OCI-LY1 (cell line): ENCODE results near the gene LCE1E.

Experiments
- H2AFZ ChIP-seq: fragments of 200-600 bp; sonication (generic), shearing (Covaris generic); 2 replicates; pipeline ENCODE4 v1.6.0; 2014; ENCODE audit warnings: antibody characterized with exemption, mild to moderate bottlenecking, low read length
- H3F3A ChIP-seq: fragments of 200-600 bp; sonication (generic), shearing (Covaris generic); 2 replicates; pipeline ENCODE4 v1.6.0; 2014; ENCODE audit warnings: mild to moderate bottlenecking, antibody characterized with exemption, low read length, moderate library complexity; ENCODE audit not compliant: insufficient read depth
- H3K27ac ChIP-seq: fragments of 200-600 bp; sonication (generic); 2 replicates; pipeline ENCODE4 v1.5.1; 2014; ENCODE audit warnings: low read length, mixed run types, mild to moderate bottlenecking, low read depth; ENCODE audit not compliant: poor library complexity, severe bottlenecking
- H3K27me3 ChIP-seq: fragments of 200-600 bp; sonication (generic); 2 replicates; pipeline ENCODE4 v1.6.0; 2014; ENCODE audit warnings: antibody characterized with exemption, mild to moderate bottlenecking, low read length, moderate library complexity; ENCODE audit not compliant: insufficient read depth
- H3K36me3 ChIP-seq: fragments of 200-600 bp; sonication (generic); 2 replicates; pipeline ENCODE4 v1.6.1; 2014; ENCODE audit warnings: mild to moderate bottlenecking, antibody characterized with exemption, low read length, moderate library complexity, mixed read lengths; ENCODE audit not compliant: insufficient read depth
- H3K4me1 ChIP-seq: fragments of 200-600 bp; sonication (generic); 2 replicates; pipeline ENCODE4 v1.5.1; 2014; ENCODE audit warnings: mild to moderate bottlenecking, low read length, moderate library complexity; ENCODE audit not compliant: insufficient read depth, severe bottlenecking
- H3K4me2 ChIP-seq: fragments of 200-600 bp; sonication (generic), shearing (Covaris generic); 2 replicates; pipeline ENCODE4 v1.6.1; 2014; ENCODE audit warnings: low read length
- H3K4me3 ChIP-seq: fragments of 200-600 bp; sonication (generic); 2 replicates; pipeline ENCODE4 v1.5.1; 2014; ENCODE audit warnings: low read length, low read depth, mild to moderate bottlenecking, mixed read lengths; ENCODE audit not compliant: poor library complexity, severe bottlenecking
- H3K79me2 ChIP-seq: fragments of 200-600 bp; shearing (Covaris generic); 2 replicates; pipeline ENCODE4 v1.6.1; 2016; ENCODE audit warnings: mixed run types, low read length, mixed read lengths; ENCODE audit not compliant: insufficient read depth
- H3K9ac ChIP-seq: fragments of 200-600 bp; sonication (generic), shearing (Covaris generic); 2 replicates; pipeline ENCODE4 v1.6.1; 2014; ENCODE audit warnings: mild to moderate bottlenecking, low read length, mixed read lengths
- H3K9me2 ChIP-seq: fragments of 200-600 bp; sonication (generic), shearing (Covaris generic); 2 replicates; pipeline ENCODE4 v1.6.1; 2014; ENCODE audit warnings: low read depth, mild to moderate bottlenecking, low read length, mixed read lengths
- H3K9me3 ChIP-seq: fragments of 200-600 bp; shearing (Covaris generic); 2 replicates; pipeline ENCODE4 v1.6.1; 2014; ENCODE audit warnings: low read length, mixed read lengths
- H4K20me1 ChIP-seq: fragments of 200-600 bp; sonication (generic), shearing (Covaris generic); 2 replicates; pipeline ENCODE4 v1.6.0; 2016; ENCODE audit warnings: mild to moderate bottlenecking, low read length; ENCODE audit not compliant: insufficient read depth
- CTCF ChIP-seq: fragments of 200-600 bp; sonication (generic), shearing (Covaris generic); IDR thresholded peaks from 2 replicates; pipeline ENCODE4 v1.5.1; 2017; ENCODE audit warnings: mild to moderate bottlenecking, antibody characterized with exemption, low read length, moderate library complexity, mixed read lengths
- EZH2 ChIP-seq: fragments of 200-600 bp; sonication (generic), shearing (Covaris generic); IDR thresholded peaks from 2 replicates; pipeline ENCODE4 v1.8.0; 2017; ENCODE audit warnings: borderline replicate concordance, mixed run types, mild to moderate bottlenecking, antibody characterized with exemption, low read length, moderate library complexity, mixed read lengths

The LCE1E gene

GRCh38 chr1:152817309-152817708, 31.3 kb downstream of the LCE1E start:
- Histone ChIP-seq H3F3A (no peaks in the 10 kb centered on the region), H3K4me3 (no peak overlapping the region), H4K20me1 (no peaks in the 10 kb centered on the region), H3K27me3 (no peaks in the 10 kb centered on the region), H3K9me3 (no peaks in the 10 kb centered on the region), H3K36me3 (no peaks in the 10 kb centered on the region), H3K79me2 (no peaks in the 10 kb centered on the region), H3K9me2 (no peaks in the 10 kb centered on the region), H3K9ac (no peak overlapping the region), H2AFZ (no peak overlapping the region), H3K27ac (no peak overlapping the region), H3K4me2 (no peak overlapping the region), H3K4me1 (no peaks in the 10 kb centered on the region)
- TF ChIP-seq CTCF (no peak), EZH2 (no peak)

- H3K9me2 ChIP-seq = no peaks in the 10 kb centered on the region
- no peak overlapping the region for H3K9ac ChIP-seq
- H3K27me3 ChIP-seq = no peaks in the 10 kb centered on the region
- no peaks in the 10 kb centered on the region for H3K36me3 ChIP-seq
- H3K4me1 ChIP-seq = no peaks in the 10 kb centered on the region
- no peak overlapping the region for H3K27ac ChIP-seq
- no peaks in the 10 kb centered on the region for H3K9me3 ChIP-seq
- no peaks in the 10 kb centered on the region for H3F3A ChIP-seq
- H4K20me1 ChIP-seq = no peaks in the 10 kb centered on the region
- no peaks in the 10 kb centered on the region for H3K79me2 ChIP-seq
- TF ChIP-seq CTCF = no peak
- TF ChIP-seq EZH2 = no peak
- no peak overlapping the region for H3K4me2 ChIP-seq
- no peak overlapping the region for H2AFZ ChIP-seq
- H3K4me3 ChIP-seq = no peak overlapping the region
Observed at GRCh38 chr1:152823294-152823693, 37.2 kb downstream of the LCE1E start.

- no peaks in the 10 kb centered on the region for H3K9me3 ChIP-seq
- TF ChIP-seq EZH2 = no peak
- TF ChIP-seq CTCF = no peak
Observed at GRCh38 chr1:152824964-152825363, 38.9 kb downstream of the LCE1E start.

More at GRCh38 chr1:152824964-152825363, 38.9 kb downstream of the LCE1E start:
- Histone ChIP-seq H3K9me2 (no peaks in the 10 kb centered on the region), H3F3A (no peaks in the 10 kb centered on the region), H3K4me1 (no peaks in the 10 kb centered on the region), H3K4me2 (no peak overlapping the region), H3K9ac (no peak overlapping the region), H3K79me2 (no peaks in the 10 kb centered on the region), H2AFZ (no peak overlapping the region), H3K36me3 (no peaks in the 10 kb centered on the region), H3K4me3 (no peak overlapping the region), H3K27ac (no peak overlapping the region), H3K27me3 (no peaks in the 10 kb centered on the region), H4K20me1 (no peaks in the 10 kb centered on the region)
